HepG2 (cell line): ENCODE results near the gene GATA1. TPM values are rescaled to one million over a fixed set of nuclear protein-coding genes. Genes with fewer than 3 reads are reported as not detected.

Experiments used
- ATAC-seq: fragments of 200-7000 bp; cut with Tn5 transposase; 3 replicates; pipeline ENCODE4 v1.9.1; 2020; ENCODE audit warnings: mild to moderate bottlenecking, moderate library complexity
- BruUV-seq: library from RNA; stranded (reverse); fragments of 400-500 nt; replicated peaks from 2 replicates; lab custom pipeline; 2021; lab: Mats Ljungman, UMichigan
- CTCF ChIA-PET: fragments of 300-600 bp; formaldehyde crosslinking; extraction: SDS; loops from one replicate; lab custom pipeline; 2021; ENCODE audit warnings: low total read pairs, inconsistent platforms, low intra/inter-chr PET ratio; lab: Yijun Ruan, JAX
- POLR2A ChIA-PET: fragments of 350-600 bp; sonication (Branson Sonifier 250); formaldehyde crosslinking; loops from one replicate; lab custom pipeline; 2020; ENCODE audit warnings: antibody characterized with exemption, inconsistent platforms; lab: Yijun Ruan, JAX
- DNase-seq: peaks from one replicate; pipeline ENCODE4 v3.0.0-alpha.2; 2015; ENCODE audit warnings: low spot score
- FAIRE-seq: peaks from 3 replicates; lab custom pipeline; 2011; peaks lifted over from hg19 to GRCh38; lab: Jason Lieb, UNC
- H2AFZ ChIP-seq: one replicate; pipeline ENCODE4 v1.6.1; 2011; ENCODE audit warnings: low read length, inconsistent platforms
- H3K27ac ChIP-seq: fragments of 300-600 bp; 3 replicates; pipeline ENCODE4 v1.8.0; 2011; ENCODE audit warnings: mixed run types, mild to moderate bottlenecking, mixed read lengths, low read length, inconsistent platforms; ENCODE audit not compliant: insufficient read depth; ENCODE audit errors: extremely low read length
- H3K27me3 ChIP-seq, 2 experiments: fragments of 200-600 bp in 1 of 2; 2 replicates in 1 of 2; 3 replicates in 1 of 2; pipeline versions ENCODE4 v1.6.0 to v1.8.0; 2011; ENCODE audit warnings: low read length in 2 of 2, mild to moderate bottlenecking in 2 of 2, moderate library complexity in 2 of 2, inconsistent platforms in 1 of 2; ENCODE audit not compliant: insufficient read depth in 2 of 2, control insufficient read depth in 1 of 2
- H3K36me3 ChIP-seq, 2 experiments: fragments of 200-600 bp in 1 of 2; replicated peaks in 1 of 2; 2 replicates in 1 of 2; 3 replicates in 1 of 2; pipeline versions ENCODE4 v1.5.1 to v1.8.0; 2011; ENCODE audit warnings: low read length in 2 of 2, inconsistent platforms in 1 of 2; ENCODE audit not compliant: insufficient read depth in 2 of 2, control insufficient read depth in 1 of 2
- H3K4me1 ChIP-seq: 2 replicates; pipeline ENCODE4 v1.5.1; 2012; ENCODE audit warnings: low read length, inconsistent platforms; ENCODE audit not compliant: insufficient read depth
- H3K4me2 ChIP-seq: 2 replicates; pipeline ENCODE4 v1.6.0; 2011; ENCODE audit warnings: low read depth, low read length, inconsistent platforms
- H3K4me3 ChIP-seq, 3 experiments: fragments of 200-600 bp in 1 of 3; sonication (generic), shearing (Covaris generic) in 1 of 3; replicated peaks in 1 of 3; 2 replicates each; pipeline ENCODE4 v1.5.1; 2011 to 2016; ENCODE audit warnings: low read length in 3 of 3, inconsistent platforms in 2 of 3, low read depth in 2 of 3, mild to moderate bottlenecking in 2 of 3, control low read depth in 1 of 3, mixed read lengths in 1 of 3; ENCODE audit not compliant: insufficient read depth in 1 of 3
- H3K79me2 ChIP-seq: one replicate; pipeline ENCODE4 v1.6.1; 2011; ENCODE audit warnings: low read length, inconsistent platforms; ENCODE audit not compliant: insufficient read depth
- H3K9ac ChIP-seq: 2 replicates; pipeline ENCODE4 v1.6.0; 2011; ENCODE audit warnings: mild to moderate bottlenecking, low read depth, low read length, inconsistent platforms; ENCODE audit not compliant: insufficient read depth
- H3K9me3 ChIP-seq: 2 replicates; pipeline ENCODE4 v1.5.1; 2012; ENCODE audit warnings: mild to moderate bottlenecking, low read length
- H4K20me1 ChIP-seq: 2 replicates; pipeline ENCODE4 v1.6.0; 2011; ENCODE audit warnings: inconsistent platforms, mild to moderate bottlenecking, low read length, moderate library complexity; ENCODE audit not compliant: insufficient read depth
- FIP1L1 ChIP-seq: fragments of 200-400 bp; formaldehyde crosslinking; IDR thresholded peaks from 2 replicates; pipeline ENCODE4 v1.6.1; 2018; ENCODE audit warnings: low read depth, mild to moderate bottlenecking, low read length, moderate library complexity, borderline replicate concordance; ENCODE audit not compliant: insufficient read depth
- HIVEP1 ChIP-seq: sonication (generic); formaldehyde crosslinking; IDR thresholded peaks from 2 replicates; pipeline ENCODE4 v1.4.0; 2020; ENCODE audit warnings: mild to moderate bottlenecking, missing genetic modification reagents
- IKZF4 ChIP-seq: sonication (generic); formaldehyde crosslinking; IDR thresholded peaks from 2 replicates; pipeline ENCODE4 v1.5.1; 2020; ENCODE audit warnings: borderline replicate concordance, mild to moderate bottlenecking, low read depth, missing genetic modification reagents; ENCODE audit errors: not compliant biosample characterization
- KDM1A ChIP-seq: IDR thresholded peaks from 2 replicates; pipeline ENCODE4 v1.6.1; 2016; ENCODE audit warnings: missing compliant biosample characterization
- KLF13 ChIP-seq: sonication (generic); formaldehyde crosslinking; IDR thresholded peaks from 2 replicates; pipeline ENCODE4 v1.4.0; 2020; ENCODE audit warnings: mild to moderate bottlenecking, missing genetic modification reagents
- NBN ChIP-seq: fragments of 450-650 bp; conservative IDR thresholded peaks from 2 replicates; pipeline ENCODE4 v1.6.1; 2017
- PPARG ChIP-seq: conservative IDR thresholded peaks from 2 replicates; pipeline ENCODE4 v1.6.1; 2016; ENCODE audit warnings: missing biosample characterization, missing genetic modification reagents
- ZNF253 ChIP-seq: sonication (generic); formaldehyde crosslinking; IDR thresholded peaks from 2 replicates; pipeline ENCODE4 v1.8.0; 2022; ENCODE audit warnings: mild to moderate bottlenecking, missing genetic modification reagents, borderline replicate concordance
- ZNF354B ChIP-seq: sonication (generic); formaldehyde crosslinking; IDR thresholded peaks from 2 replicates; pipeline ENCODE4 v1.8.0; 2022; ENCODE audit warnings: mild to moderate bottlenecking, missing genetic modification reagents
- ZNF749 ChIP-seq: sonication (generic); formaldehyde crosslinking; IDR thresholded peaks from 2 replicates; pipeline ENCODE4 v1.8.0; 2022; ENCODE audit warnings: mild to moderate bottlenecking, missing genetic modification reagents, moderate library complexity, borderline replicate concordance
- ZNF782 ChIP-seq: sonication (generic); formaldehyde crosslinking; IDR thresholded peaks from 2 replicates; pipeline ENCODE4 v1.4.0; 2020; ENCODE audit warnings: missing genetic modification reagents, mild to moderate bottlenecking, borderline replicate concordance
- ZSCAN31 ChIP-seq: sonication (generic); formaldehyde crosslinking; IDR thresholded peaks from 2 replicates; pipeline ENCODE4 v1.5.0; 2020; ENCODE audit warnings: low read depth, mild to moderate bottlenecking, missing genetic modification reagents
- WGBS: methylation state at CpG from one replicate; pipeline ENCODE4 v1.1.6; 2017; ENCODE audit warnings: low lambda C conversion rate; 5-methylcytosine and 5-hydroxymethylcytosine counted together
- in situ Hi-C: cut with HindIII; loops from 2 replicates; pipeline ENCODE4 v1.10.0; 2017; ENCODE audit warnings: low pct_unique_long_range_greater_than_20kb; ENCODE audit not compliant: extremely low pct_ligation_motif_present
- intact Hi-C: fragments of 100-400 bp; cut with micrococcal nuclease; formaldehyde crosslinking; loops from one replicate; pipeline ENCODE4 v1.10.0; 2022; ENCODE audit not compliant: unreplicated experiment
- polyA plus RNA-seq, 8 experiments: library from polyadenylated mRNA; depleted of rRNA in 3 of 8; stranded (reverse) in 7 of 8; unstranded in 1 of 8; fragments of >200 nt; fragmentation: Illumina TruSeq in 4 of 8; extraction: Trizol in 4 of 8; gene quantifications; 2 replicates each; pipeline versions ENCODE4 v1.2.1 to v1.2.3, GENCODE V29; 2011 to 2016; ENCODE audit warnings: low read depth in 4 of 8, missing spikeins in 1 of 8, mixed read lengths in 1 of 8; ENCODE audit not compliant: insufficient read depth in 1 of 8
- total RNA-seq, 5 experiments: library from RNA; depleted of rRNA; stranded (reverse); fragments of >200 nt; fragmentation: Illumina TruSeq; extraction: Trizol; gene quantifications; 2 replicates each; pipeline ENCODE4 v1.2.3, GENCODE V29; 2016; ENCODE audit warnings: low read depth in 1 of 5
- TF ChIP-seq, protein P1 (sequence below): sonication (generic); formaldehyde crosslinking; IDR thresholded peaks from 2 replicates; pipeline ENCODE4 v1.4.0; 2020; ENCODE audit warnings: missing genetic modification reagents
- TF ChIP-seq, protein P2 (sequence below): sonication (generic); formaldehyde crosslinking; IDR thresholded peaks from 2 replicates; pipeline ENCODE4 v1.4.0; 2020; ENCODE audit warnings: mild to moderate bottlenecking, missing genetic modification reagents
- TF ChIP-seq, protein P3 (sequence below): sonication (generic); formaldehyde crosslinking; IDR thresholded peaks from 2 replicates; pipeline ENCODE4 v1.9.0; 2021; ENCODE audit warnings: mild to moderate bottlenecking, missing genetic modification reagents
- TF ChIP-seq, protein P4 (sequence below): IDR thresholded peaks from 2 replicates; pipeline ENCODE4 v1.6.1; 2018; ENCODE audit warnings: missing genetic modification reagents, mild to moderate bottlenecking, missing compliant biosample characterization

The GATA1 gene
- total and polyA plus RNA-seq, 2 of the 13 experiments (the other 11 are each of a cell fraction or from before 2014, with no cell fraction given) = 0.13 TPM; not detected in 1

DNA sequence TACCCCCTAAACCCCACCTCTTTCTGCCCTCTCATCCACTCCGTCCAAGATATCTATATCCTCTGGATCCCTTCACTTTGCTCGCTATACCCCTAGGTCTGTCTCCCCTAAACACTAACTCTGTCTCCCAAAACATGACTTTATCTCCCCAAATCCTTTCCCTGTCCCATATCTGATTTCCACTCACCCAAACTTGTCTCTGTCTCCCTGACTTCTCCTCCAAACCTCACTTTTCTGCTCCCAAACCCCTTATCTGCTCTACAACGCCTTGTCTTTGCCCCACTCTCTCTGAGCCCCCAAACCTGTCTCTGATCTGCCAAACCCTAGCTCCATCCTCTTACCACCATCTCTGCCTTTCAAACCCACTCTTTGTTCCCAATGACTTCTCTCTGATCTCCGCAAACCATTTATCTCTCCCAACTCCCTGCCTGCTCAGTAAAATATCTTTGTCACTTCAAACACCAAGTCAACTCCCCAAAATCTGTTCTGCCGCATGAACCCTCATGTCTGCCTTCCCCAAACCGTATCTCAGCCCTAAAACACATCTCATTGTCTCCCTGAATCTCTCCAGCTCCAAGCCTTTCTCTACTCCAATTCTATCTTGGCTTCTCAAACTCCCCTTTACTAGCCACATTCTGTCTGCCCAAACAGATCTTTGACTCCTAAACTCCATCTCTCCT lies 575 bp downstream of the GATA1 start:
- Histone ChIP-seq H3K27me3 (no peaks in the 10 kb centered on the region; a peak in 1 of 5 replicates), H4K20me1 (no peaks in the 10 kb centered on the region), H3K9me3 (no peaks in the 10 kb centered on the region), H3K36me3 (no peaks in the 10 kb centered on the region), H3K27ac (no peak overlapping the region), H3K79me2 (no peaks in the 10 kb centered on the region), H3K4me2 (no peak overlapping the region), H3K4me1 (no peaks in the 10 kb centered on the region), H3K4me3 (no peak overlapping the region), H3K9ac (no peak overlapping the region), H2AFZ (no peak overlapping the region)
- in situ Hi-C loops (no loop called here), intact Hi-C loops (no loop called here)
- POLR2A ChIA-PET = no interaction called here
- DNase-seq (no peak), FAIRE-seq (no peak), ATAC-seq (no peak)
- 19% methylated on average over 6 of the region's 6 CpGs for WGBS
- BruUV-seq = no TSS peak
- CTCF ChIA-PET = no interaction called here
- TF ChIP-seq, protein P1, sequence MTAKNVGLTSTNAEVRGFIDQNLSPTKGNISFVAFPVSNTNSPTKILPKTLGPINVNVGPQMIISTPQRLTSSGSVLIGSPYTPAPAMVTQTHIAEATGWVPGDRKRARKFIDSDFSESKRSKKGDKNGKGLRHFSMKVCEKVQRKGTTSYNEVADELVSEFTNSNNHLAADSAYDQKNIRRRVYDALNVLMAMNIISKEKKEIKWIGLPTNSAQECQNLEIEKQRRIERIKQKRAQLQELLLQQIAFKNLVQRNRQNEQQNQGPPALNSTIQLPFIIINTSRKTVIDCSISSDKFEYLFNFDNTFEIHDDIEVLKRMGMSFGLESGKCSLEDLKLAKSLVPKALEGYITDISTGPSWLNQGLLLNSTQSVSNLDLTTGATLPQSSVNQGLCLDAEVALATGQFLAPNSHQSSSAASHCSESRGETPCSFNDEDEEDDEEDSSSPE (CRISPR knock-in tag) = no peak
- TF ChIP-seq, protein P2, sequence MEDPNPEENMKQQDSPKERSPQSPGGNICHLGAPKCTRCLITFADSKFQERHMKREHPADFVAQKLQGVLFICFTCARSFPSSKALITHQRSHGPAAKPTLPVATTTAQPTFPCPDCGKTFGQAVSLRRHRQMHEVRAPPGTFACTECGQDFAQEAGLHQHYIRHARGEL = no peak
- TF ChIP-seq ZNF782 (CRISPR knock-in tag) (no peak), ZNF253 (no peak), HIVEP1 (CRISPR knock-in tag) (no peak), ZNF354B (no peak), ZNF749 (CRISPR knock-in tag) (no peak), FIP1L1 (no peak), IKZF4 (CRISPR knock-in tag) (no peak), ZSCAN31 (no peak), KDM1A (no peak), KLF13 (CRISPR knock-in tag) (no peak), PPARG (no peak), NBN (no peak)
- TF ChIP-seq, protein P3, sequence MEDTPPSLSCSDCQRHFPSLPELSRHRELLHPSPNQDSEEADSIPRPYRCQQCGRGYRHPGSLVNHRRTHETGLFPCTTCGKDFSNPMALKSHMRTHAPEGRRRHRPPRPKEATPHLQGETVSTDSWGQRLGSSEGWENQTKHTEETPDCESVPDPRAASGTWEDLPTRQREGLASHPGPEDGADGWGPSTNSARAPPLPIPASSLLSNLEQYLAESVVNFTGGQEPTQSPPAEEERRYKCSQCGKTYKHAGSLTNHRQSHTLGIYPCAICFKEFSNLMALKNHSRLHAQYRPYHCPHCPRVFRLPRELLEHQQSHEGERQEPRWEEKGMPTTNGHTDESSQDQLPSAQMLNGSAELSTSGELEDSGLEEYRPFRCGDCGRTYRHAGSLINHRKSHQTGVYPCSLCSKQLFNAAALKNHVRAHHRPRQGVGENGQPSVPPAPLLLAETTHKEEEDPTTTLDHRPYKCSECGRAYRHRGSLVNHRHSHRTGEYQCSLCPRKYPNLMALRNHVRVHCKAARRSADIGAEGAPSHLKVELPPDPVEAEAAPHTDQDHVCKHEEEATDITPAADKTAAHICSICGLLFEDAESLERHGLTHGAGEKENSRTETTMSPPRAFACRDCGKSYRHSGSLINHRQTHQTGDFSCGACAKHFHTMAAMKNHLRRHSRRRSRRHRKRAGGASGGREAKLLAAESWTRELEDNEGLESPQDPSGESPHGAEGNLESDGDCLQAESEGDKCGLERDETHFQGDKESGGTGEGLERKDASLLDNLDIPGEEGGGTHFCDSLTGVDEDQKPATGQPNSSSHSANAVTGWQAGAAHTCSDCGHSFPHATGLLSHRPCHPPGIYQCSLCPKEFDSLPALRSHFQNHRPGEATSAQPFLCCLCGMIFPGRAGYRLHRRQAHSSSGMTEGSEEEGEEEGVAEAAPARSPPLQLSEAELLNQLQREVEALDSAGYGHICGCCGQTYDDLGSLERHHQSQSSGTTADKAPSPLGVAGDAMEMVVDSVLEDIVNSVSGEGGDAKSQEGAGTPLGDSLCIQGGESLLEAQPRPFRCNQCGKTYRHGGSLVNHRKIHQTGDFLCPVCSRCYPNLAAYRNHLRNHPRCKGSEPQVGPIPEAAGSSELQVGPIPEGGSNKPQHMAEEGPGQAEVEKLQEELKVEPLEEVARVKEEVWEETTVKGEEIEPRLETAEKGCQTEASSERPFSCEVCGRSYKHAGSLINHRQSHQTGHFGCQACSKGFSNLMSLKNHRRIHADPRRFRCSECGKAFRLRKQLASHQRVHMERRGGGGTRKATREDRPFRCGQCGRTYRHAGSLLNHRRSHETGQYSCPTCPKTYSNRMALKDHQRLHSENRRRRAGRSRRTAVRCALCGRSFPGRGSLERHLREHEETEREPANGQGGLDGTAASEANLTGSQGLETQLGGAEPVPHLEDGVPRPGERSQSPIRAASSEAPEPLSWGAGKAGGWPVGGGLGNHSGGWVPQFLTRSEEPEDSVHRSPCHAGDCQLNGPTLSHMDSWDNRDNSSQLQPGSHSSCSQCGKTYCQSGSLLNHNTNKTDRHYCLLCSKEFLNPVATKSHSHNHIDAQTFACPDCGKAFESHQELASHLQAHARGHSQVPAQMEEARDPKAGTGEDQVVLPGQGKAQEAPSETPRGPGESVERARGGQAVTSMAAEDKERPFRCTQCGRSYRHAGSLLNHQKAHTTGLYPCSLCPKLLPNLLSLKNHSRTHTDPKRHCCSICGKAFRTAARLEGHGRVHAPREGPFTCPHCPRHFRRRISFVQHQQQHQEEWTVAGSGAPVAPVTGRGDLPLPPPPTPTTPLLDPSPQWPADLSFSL (CRISPR knock-in tag) = no peak
- TF ChIP-seq, protein P4, sequence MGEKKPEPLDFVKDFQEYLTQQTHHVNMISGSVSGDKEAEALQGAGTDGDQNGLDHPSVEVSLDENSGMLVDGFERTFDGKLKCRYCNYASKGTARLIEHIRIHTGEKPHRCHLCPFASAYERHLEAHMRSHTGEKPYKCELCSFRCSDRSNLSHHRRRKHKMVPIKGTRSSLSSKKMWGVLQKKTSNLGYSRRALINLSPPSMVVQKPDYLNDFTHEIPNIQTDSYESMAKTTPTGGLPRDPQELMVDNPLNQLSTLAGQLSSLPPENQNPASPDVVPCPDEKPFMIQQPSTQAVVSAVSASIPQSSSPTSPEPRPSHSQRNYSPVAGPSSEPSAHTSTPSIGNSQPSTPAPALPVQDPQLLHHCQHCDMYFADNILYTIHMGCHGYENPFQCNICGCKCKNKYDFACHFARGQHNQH (CRISPR knock-in tag) = no peak
